WI38 (cell line): ENCODE measurements around the gene COX7B2.

Experiments used
- H3K4me3 ChIP-seq: 2 replicates; pipeline ENCODE4 v1.5.1; 2011; ENCODE audit warnings: low read depth, mild to moderate bottlenecking, control low read depth, low read length
- TF ChIP-seq, protein P1 (sequence below): IDR thresholded peaks from 2 replicates; pipeline ENCODE4 v1.5.1; 2012; ENCODE audit warnings: low read depth, mild to moderate bottlenecking, control low read depth, low read length

Gene COX7B2

GRCh38 chr4:46900082-46900481 lies 9.0 kb downstream of the COX7B2 start:
- TF ChIP-seq, protein P1, sequence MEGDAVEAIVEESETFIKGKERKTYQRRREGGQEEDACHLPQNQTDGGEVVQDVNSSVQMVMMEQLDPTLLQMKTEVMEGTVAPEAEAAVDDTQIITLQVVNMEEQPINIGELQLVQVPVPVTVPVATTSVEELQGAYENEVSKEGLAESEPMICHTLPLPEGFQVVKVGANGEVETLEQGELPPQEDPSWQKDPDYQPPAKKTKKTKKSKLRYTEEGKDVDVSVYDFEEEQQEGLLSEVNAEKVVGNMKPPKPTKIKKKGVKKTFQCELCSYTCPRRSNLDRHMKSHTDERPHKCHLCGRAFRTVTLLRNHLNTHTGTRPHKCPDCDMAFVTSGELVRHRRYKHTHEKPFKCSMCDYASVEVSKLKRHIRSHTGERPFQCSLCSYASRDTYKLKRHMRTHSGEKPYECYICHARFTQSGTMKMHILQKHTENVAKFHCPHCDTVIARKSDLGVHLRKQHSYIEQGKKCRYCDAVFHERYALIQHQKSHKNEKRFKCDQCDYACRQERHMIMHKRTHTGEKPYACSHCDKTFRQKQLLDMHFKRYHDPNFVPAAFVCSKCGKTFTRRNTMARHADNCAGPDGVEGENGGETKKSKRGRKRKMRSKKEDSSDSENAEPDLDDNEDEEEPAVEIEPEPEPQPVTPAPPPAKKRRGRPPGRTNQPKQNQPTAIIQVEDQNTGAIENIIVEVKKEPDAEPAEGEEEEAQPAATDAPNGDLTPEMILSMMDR = no peak
- H3K4me3 ChIP-seq = no peak overlapping the region

GRCh38 chr4:46894826-46895225 lies 14.2 kb downstream of the COX7B2 start:
- TF ChIP-seq, protein P1 = no peak

GRCh38 chr4:46890056-46890455 lies 19.0 kb downstream of the COX7B2 start:
- H3K4me3 ChIP-seq = no peak overlapping the region
- TF ChIP-seq, protein P1 = no peak

More at GRCh38 chr4:46894826-46895225, 14.2 kb downstream of the COX7B2 start:
- no peak overlapping the region for H3K4me3 ChIP-seq

DNA sequence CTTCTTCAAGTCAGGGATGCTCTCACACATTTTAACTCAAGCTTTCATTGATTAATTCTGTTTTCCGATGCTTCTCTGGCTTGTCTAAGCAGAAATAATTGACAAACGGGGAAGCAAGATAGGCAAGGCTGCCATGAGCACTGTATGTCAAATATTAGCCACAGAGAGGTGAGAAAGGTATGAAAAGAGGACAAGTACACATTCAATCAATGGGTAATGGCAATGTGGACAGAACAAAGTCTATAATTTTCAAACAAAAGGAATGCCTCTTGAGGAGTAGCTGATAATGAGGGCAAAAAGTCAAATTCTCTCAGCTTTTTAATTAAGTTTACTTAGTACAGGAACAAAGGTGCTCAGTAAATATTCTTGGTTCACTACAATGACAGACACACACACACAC lies 19.6 kb downstream of the COX7B2 start:
- TF ChIP-seq, protein P1 = no peak
- H3K4me3 ChIP-seq = no peak overlapping the region

GRCh38 chr4:46886711-46887110 lies 22.3 kb downstream of the COX7B2 start:
- no peak overlapping the region for H3K4me3 ChIP-seq
- TF ChIP-seq, protein P1 = peak; percentile 8; the same call in 1 of the 2 replicates

GRCh38 chr4:46878641-46879040 lies 30.4 kb downstream of the COX7B2 start:
- H3K4me3 ChIP-seq = no peak overlapping the region
- TF ChIP-seq, protein P1 = no peak

GRCh38 chr4:46874811-46875210 lies 34.2 kb downstream of the COX7B2 start:
- TF ChIP-seq, protein P1 = no peak
- no peak overlapping the region for H3K4me3 ChIP-seq
